ENCODE measurements around the gene LLGL2. TPM values are rescaled to one million over a fixed set of nuclear protein-coding genes. Genes with fewer than 3 reads are reported as not detected.

The LLGL2 gene
- total RNA-seq, 1 donor from 2014 or later, result 3.3 TPM

GRCh38 chr17:75566416-75566815 lies 40.9 kb downstream of the LLGL2 start:
- Mint-ChIP-seq H3K36me3 (ENCODE audit: unreplicated experiment) (no peaks in the 10 kb centered on the region), H3K9me3 (ENCODE audit: unreplicated experiment) (no peaks in the 10 kb centered on the region), H3K27me3 (ENCODE audit: unreplicated experiment) (peaks cover 3% of the 10 kb centered on the region), H3K27ac (ENCODE audit: unreplicated experiment) (no peak overlapping the region), H3K4me3 (ENCODE audit: unreplicated experiment) (no peak overlapping the region), H3K4me1 (ENCODE audit: unreplicated experiment) (peaks cover 4% of the 10 kb centered on the region)
- DNase-seq (ENCODE audit: extremely low spot score, unreplicated experiment), result no peak
- TF ChIP-seq, protein P1, sequence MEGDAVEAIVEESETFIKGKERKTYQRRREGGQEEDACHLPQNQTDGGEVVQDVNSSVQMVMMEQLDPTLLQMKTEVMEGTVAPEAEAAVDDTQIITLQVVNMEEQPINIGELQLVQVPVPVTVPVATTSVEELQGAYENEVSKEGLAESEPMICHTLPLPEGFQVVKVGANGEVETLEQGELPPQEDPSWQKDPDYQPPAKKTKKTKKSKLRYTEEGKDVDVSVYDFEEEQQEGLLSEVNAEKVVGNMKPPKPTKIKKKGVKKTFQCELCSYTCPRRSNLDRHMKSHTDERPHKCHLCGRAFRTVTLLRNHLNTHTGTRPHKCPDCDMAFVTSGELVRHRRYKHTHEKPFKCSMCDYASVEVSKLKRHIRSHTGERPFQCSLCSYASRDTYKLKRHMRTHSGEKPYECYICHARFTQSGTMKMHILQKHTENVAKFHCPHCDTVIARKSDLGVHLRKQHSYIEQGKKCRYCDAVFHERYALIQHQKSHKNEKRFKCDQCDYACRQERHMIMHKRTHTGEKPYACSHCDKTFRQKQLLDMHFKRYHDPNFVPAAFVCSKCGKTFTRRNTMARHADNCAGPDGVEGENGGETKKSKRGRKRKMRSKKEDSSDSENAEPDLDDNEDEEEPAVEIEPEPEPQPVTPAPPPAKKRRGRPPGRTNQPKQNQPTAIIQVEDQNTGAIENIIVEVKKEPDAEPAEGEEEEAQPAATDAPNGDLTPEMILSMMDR (IDR thresholded peaks at IDR 0.05), result no peak

DNA sequence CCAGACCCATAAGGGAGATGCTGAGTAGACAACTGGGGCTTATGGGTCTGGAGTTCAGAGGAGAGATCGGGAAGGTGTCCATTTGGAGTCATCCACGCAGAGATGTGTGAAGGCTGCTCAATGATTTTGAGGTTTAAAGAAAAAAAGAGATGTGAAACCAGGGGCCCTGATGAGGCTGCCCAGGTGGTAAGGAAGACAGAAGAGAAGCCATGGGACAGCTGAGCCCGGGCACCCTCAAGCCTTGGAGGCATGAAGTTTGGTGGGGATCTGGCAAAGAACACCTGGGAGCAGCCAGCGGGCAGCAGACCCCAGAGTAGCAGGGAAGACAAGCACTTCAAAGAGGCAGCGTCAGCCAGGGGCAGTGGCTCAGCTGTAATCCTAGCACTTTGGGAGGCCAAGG lies 41.3 kb downstream of the LLGL2 start:
- TF ChIP-seq, protein P1 (IDR thresholded peaks at IDR 0.05), result no peak
- Mint-ChIP-seq H3K27me3 (ENCODE audit: unreplicated experiment) (peaks cover 3% of the 10 kb centered on the region), H3K36me3 (ENCODE audit: unreplicated experiment) (no peaks in the 10 kb centered on the region), H3K27ac (ENCODE audit: unreplicated experiment) (no peak overlapping the region), H3K4me1 (ENCODE audit: unreplicated experiment) (peaks cover 4% of the 10 kb centered on the region), H3K4me3 (ENCODE audit: unreplicated experiment) (no peak overlapping the region), H3K9me3 (ENCODE audit: unreplicated experiment) (no peaks in the 10 kb centered on the region)
- no peak for DNase-seq (ENCODE audit: extremely low spot score, unreplicated experiment)

DNA sequence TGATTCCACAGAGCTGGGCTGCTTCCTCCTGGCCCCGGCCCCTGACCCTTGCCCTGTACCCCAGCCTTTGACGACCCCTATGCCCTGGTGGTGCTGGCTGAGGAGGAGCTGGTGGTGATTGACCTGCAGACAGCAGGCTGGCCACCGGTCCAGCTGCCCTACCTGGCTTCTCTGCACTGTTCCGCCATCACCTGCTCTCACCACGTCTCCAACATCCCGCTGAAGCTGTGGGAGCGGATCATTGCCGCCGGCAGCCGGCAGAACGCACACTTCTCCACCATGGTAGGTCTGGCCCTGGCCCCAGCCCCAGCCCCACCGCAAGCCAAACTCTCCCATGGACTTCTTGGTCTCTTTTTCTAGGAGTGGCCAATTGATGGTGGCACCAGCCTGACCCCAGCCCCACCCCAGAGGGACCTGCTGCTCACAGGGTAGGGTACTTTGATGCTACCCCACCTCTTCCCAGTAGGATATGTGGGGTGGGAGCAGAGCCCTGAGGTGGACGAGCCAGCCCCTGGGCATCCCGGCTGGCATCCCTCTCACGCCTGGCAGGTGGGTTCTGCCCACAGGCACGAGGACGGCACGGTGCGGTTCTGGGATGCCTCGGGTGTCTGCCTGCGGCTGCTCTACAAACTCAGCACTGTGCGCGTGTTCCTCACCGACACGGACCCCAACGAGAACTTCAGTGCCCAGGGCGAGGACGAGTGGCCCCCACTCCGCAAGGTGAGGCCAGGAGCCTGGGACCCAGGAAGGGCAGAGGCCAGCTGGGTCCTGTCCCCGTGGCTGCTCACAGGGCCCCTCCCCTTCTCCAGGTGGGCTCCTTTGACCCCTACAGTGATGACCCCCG lies 43.1 kb downstream of the LLGL2 start:
- no peak for DNase-seq (ENCODE audit: extremely low spot score, unreplicated experiment)
- Mint-ChIP-seq H3K27ac (ENCODE audit: unreplicated experiment) (no peak overlapping the region), H3K27me3 (ENCODE audit: unreplicated experiment) (peaks cover 3% of the 10 kb centered on the region), H3K9me3 (ENCODE audit: unreplicated experiment) (no peaks in the 10 kb centered on the region), H3K36me3 (ENCODE audit: unreplicated experiment) (no peaks in the 10 kb centered on the region), H3K4me3 (ENCODE audit: unreplicated experiment) (no peak overlapping the region), H3K4me1 (ENCODE audit: unreplicated experiment) (no peaks in the 10 kb centered on the region)
- TF ChIP-seq, protein P1 (IDR thresholded peaks at IDR 0.05), result no peak

DNA sequence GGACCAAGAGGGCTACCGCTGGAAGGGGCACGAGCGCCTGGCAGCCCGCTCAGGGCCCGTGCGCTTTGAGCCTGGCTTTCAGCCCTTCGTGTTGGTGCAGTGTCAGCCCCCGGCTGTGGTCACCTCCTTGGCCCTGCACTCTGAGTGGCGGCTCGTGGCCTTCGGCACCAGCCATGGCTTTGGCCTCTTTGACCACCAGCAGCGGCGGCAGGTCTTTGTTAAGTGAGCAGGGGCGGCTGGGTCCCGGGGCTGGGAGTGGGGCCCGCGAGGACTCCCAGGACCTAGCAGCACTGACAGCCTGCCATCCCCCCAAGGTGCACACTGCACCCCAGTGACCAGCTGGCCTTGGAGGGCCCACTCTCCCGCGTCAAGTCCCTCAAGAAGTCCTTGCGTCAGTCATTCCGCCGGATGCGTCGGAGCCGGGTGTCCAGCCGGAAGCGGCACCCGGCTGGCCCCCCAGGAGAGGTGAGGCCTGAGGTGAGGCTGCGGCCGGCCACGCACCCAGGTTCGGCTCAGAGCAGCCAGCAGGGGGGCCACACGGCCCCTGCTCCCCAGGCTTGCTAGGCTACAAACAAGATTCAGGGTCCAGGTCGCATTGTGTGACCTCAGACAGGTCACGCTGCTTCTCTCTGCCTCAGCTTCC lies 44.7 kb downstream of the LLGL2 start:
- no peak for DNase-seq (ENCODE audit: extremely low spot score, unreplicated experiment)
- Mint-ChIP-seq H3K4me1 (ENCODE audit: unreplicated experiment) (no peaks in the 10 kb centered on the region), H3K36me3 (ENCODE audit: unreplicated experiment) (no peaks in the 10 kb centered on the region), H3K4me3 (ENCODE audit: unreplicated experiment) (no peak overlapping the region), H3K9me3 (ENCODE audit: unreplicated experiment) (no peaks in the 10 kb centered on the region), H3K27ac (ENCODE audit: unreplicated experiment) (no peak overlapping the region), H3K27me3 (ENCODE audit: unreplicated experiment) (peaks cover 3% of the 10 kb centered on the region)
- TF ChIP-seq, protein P1 (IDR thresholded peaks at IDR 0.05), result no peak

- H3K27ac Mint-ChIP-seq (ENCODE audit: unreplicated experiment), result no peak overlapping the region
- no peaks in the 10 kb centered on the region for H3K4me1 Mint-ChIP-seq (ENCODE audit: unreplicated experiment)
- H3K27me3 Mint-ChIP-seq (ENCODE audit: unreplicated experiment), result peaks cover 3% of the 10 kb centered on the region
- H3K9me3 Mint-ChIP-seq (ENCODE audit: unreplicated experiment), result no peaks in the 10 kb centered on the region
- no peak overlapping the region for H3K4me3 Mint-ChIP-seq (ENCODE audit: unreplicated experiment)
- H3K36me3 Mint-ChIP-seq (ENCODE audit: unreplicated experiment), result no peaks in the 10 kb centered on the region
- TF ChIP-seq, protein P1 (IDR thresholded peaks at IDR 0.05), result no peak
- DNase-seq (ENCODE audit: extremely low spot score, unreplicated experiment), result no peak
Measured at GRCh38 chr17:75570772-75571171, 45.3 kb downstream of the LLGL2 start.
